ENCODE results near the gene KAT5.
"Not testable (repeated sequence)": the region's sequence is repeated elsewhere in the genome, so short reads cannot be mapped to it uniquely, and the experiment has no call there.

The KAT5 gene

GRCh38 chr11:65710421-65710820, 1.6 kb upstream of the KAT5 start:
- no peak for DNase-seq

- DNase-seq, result no peak
Measured at GRCh38 chr11:65712633-65713076, 603 bp downstream of the KAT5 start.

GRCh38 chr11:65713212-65713969, 1.3 kb downstream of the KAT5 start:
- no peak for DNase-seq

- DNase-seq, result no peak
Measured at GRCh38 chr11:65714433-65714832, 2.4 kb downstream of the KAT5 start.

GRCh38 chr11:65716302-65716701, 4.2 kb downstream of the KAT5 start:
- DNase-seq, result no peak

GRCh38 chr11:65716774-65717405, 4.8 kb downstream of the KAT5 start:
- DNase-seq, result no peak

- DNase-seq, result no peak
Measured at GRCh38 chr11:65717906-65718305, 5.9 kb downstream of the KAT5 start.

GRCh38 chr11:65718531-65718930, 6.5 kb downstream of the KAT5 start:
- DNase-seq, result no peak

GRCh38 chr11:65718964-65719492, 7.0 kb downstream of the KAT5 start:
- DNase-seq, result no peak

- DNase-seq, result no peak
Measured at GRCh38 chr11:65719871-65720210, 7.8 kb downstream of the KAT5 start.

GRCh38 chr11:65720211-65720934, 8.3 kb downstream of the KAT5 start, which contains the start of gene RNASEH2C:
RNASEH2C (minus strand) TSS chr11:65720798; CDS start chr11:65720758, 40 bp downstream.
- DNase-seq, result peak; percentile 77

- DNase-seq, result no peak
Measured at GRCh38 chr11:65722261-65722660, 10.2 kb downstream of the KAT5 start.

- DNase-seq, result no peak
Measured at GRCh38 chr11:65726660-65727059, 14.6 kb downstream of the KAT5 start.

- no peak for DNase-seq
Measured at GRCh38 chr11:65727865-65728264, 15.8 kb downstream of the KAT5 start.

GRCh38 chr11:65730461-65730860, 18.4 kb downstream of the KAT5 start:
- DNase-seq, result no peak

- DNase-seq, result not testable (repeated sequence)
Measured at GRCh38 chr11:65735111-65735510, 23.1 kb downstream of the KAT5 start.

- no peak for DNase-seq
Measured at GRCh38 chr11:65736810-65737209, 24.8 kb downstream of the KAT5 start.

GRCh38 chr11:65739022-65739421, 27.0 kb downstream of the KAT5 start:
- DNase-seq, result no peak

GRCh38 chr11:65741185-65741584, 29.1 kb downstream of the KAT5 start:
- DNase-seq, result no peak

GRCh38 chr11:65742353-65742752, 30.3 kb downstream of the KAT5 start:
- no peak for DNase-seq

GRCh38 chr11:65743681-65744025, 31.6 kb downstream of the KAT5 start:
- DNase-seq, result no peak

GRCh38 chr11:65744026-65744698, 32.1 kb downstream of the KAT5 start:
- DNase-seq, result no peak

- no peak for DNase-seq
Measured at GRCh38 chr11:65744699-65745042, 32.6 kb downstream of the KAT5 start.
